IMR-90 (cell line): ENCODE measurements around the gene GJB3. TPM values are rescaled to one million over a fixed set of nuclear protein-coding genes. Genes with fewer than 3 reads are reported as not detected.

Source experiments
- ATAC-seq: fragments of 200-7000 bp; cut with Tn5 transposase; 2 replicates; pipeline ENCODE4 v1.9.1; 2020; ENCODE audit warnings: low read depth, mild to moderate bottlenecking, moderate library complexity
- BruUV-seq: library from RNA; stranded (reverse); fragments of 400-500 nt; replicated peaks from 2 replicates; lab custom pipeline; 2021; lab: Mats Ljungman, UMichigan
- CTCF ChIA-PET: fragments of 300-600 bp; formaldehyde crosslinking; extraction: SDS; loops from one replicate; lab custom pipeline; 2021; ENCODE audit warnings: antibody characterized with exemption; lab: Yijun Ruan, JAX
- POLR2A ChIA-PET: fragments of 300-600 bp; sonication (Branson Sonifier 250); formaldehyde crosslinking; loops from one replicate; lab custom pipeline; 2022; ENCODE audit warnings: antibody characterized with exemption; ENCODE audit not compliant: unreplicated experiment; lab: Charles Lee
- DNase-seq: peaks from one replicate; pipeline ENCODE4 v3.0.0; 2013
- H2AFZ ChIP-seq: replicated peaks from 2 replicates; pipeline ENCODE3; 2013; ENCODE audit warnings: low read length, mild to moderate bottlenecking; ENCODE audit not compliant: poor library complexity
- H2AK5ac ChIP-seq: 2 replicates; pipeline ENCODE4 v1.6.1; 2013; ENCODE audit warnings: low read depth, low read length, inconsistent platforms
- H2AK9ac ChIP-seq: replicated peaks from 2 replicates; pipeline ENCODE3; 2013; ENCODE audit warnings: mild to moderate bottlenecking, low read depth, low read length, moderate library complexity; ENCODE audit not compliant: poor library complexity
- H2BK120ac ChIP-seq: 2 replicates; pipeline ENCODE4 v1.6.1; 2013; ENCODE audit warnings: low read depth, low read length, inconsistent platforms
- H2BK15ac ChIP-seq: 3 replicates; pipeline ENCODE4 v1.6.1; 2013; ENCODE audit warnings: low read depth, low read length, inconsistent platforms
- H2BK20ac ChIP-seq: 2 replicates; pipeline ENCODE4 v1.6.1; 2013; ENCODE audit warnings: low read depth, mild to moderate bottlenecking, inconsistent platforms, low read length, moderate library complexity
- H2BK5ac ChIP-seq: 2 replicates; pipeline ENCODE4 v1.6.1; 2013; ENCODE audit warnings: mild to moderate bottlenecking, low read depth, low read length, inconsistent platforms; ENCODE audit not compliant: poor library complexity, severe bottlenecking
- H3K14ac ChIP-seq: replicated peaks from 2 replicates; pipeline ENCODE4 v1.6.1; 2013; ENCODE audit warnings: low read depth, low read length, inconsistent platforms
- H3K18ac ChIP-seq: 2 replicates; pipeline ENCODE4 v1.6.1; 2013; ENCODE audit warnings: low read depth, low read length, control low read depth
- H3K23ac ChIP-seq: 2 replicates; pipeline ENCODE4 v1.6.1; 2013; ENCODE audit warnings: low read depth, low read length, inconsistent platforms
- H3K27ac ChIP-seq: 2 replicates; pipeline ENCODE4 v1.5.1; 2013; ENCODE audit warnings: mild to moderate bottlenecking, control low read depth, low read length; ENCODE audit not compliant: insufficient read depth
- H3K27me3 ChIP-seq: 2 replicates; pipeline ENCODE4 v1.6.1; 2013; ENCODE audit warnings: low read length; ENCODE audit not compliant: control insufficient read depth, insufficient read depth
- H3K36me3 ChIP-seq: 2 replicates; pipeline ENCODE4 v1.6.1; 2013; ENCODE audit warnings: low read length, mixed read lengths; ENCODE audit not compliant: control insufficient read depth, insufficient read depth
- H3K4ac ChIP-seq: 2 replicates; pipeline ENCODE4 v1.6.1; 2013; ENCODE audit warnings: low read depth, low read length, inconsistent platforms
- H3K4me1 ChIP-seq: 2 replicates; pipeline ENCODE4 v1.6.1; 2013; ENCODE audit warnings: low read length, mixed read lengths; ENCODE audit not compliant: control insufficient read depth, insufficient read depth
- H3K4me2 ChIP-seq: 2 replicates; pipeline ENCODE4 v1.6.1; 2013; ENCODE audit warnings: low read depth, mild to moderate bottlenecking, control low read depth, low read length, moderate library complexity
- H3K4me3 ChIP-seq: 2 replicates; pipeline ENCODE4 v1.5.1; 2013; ENCODE audit warnings: low read depth, mild to moderate bottlenecking, control low read depth, low read length, moderate library complexity; ENCODE audit not compliant: insufficient read depth
- H3K56ac ChIP-seq: 2 replicates; pipeline ENCODE4 v1.6.1; 2013; ENCODE audit warnings: low read length, inconsistent platforms; ENCODE audit not compliant: insufficient read depth; ENCODE audit errors: extremely low read depth
- H3K79me1 ChIP-seq, 2 experiments: 2 replicates each; pipeline ENCODE4 v1.6.1; 2013; ENCODE audit warnings: low read length in 2 of 2, inconsistent platforms in 1 of 2, low read depth in 1 of 2
- H3K9ac ChIP-seq: 2 replicates; pipeline ENCODE4 v1.6.1; 2013; ENCODE audit warnings: low read depth, low read length, control low read depth
- H3K9me1 ChIP-seq: 2 replicates; pipeline ENCODE4 v1.6.1; 2013; ENCODE audit warnings: low read length, inconsistent platforms; ENCODE audit not compliant: insufficient read depth
- H3K9me3 ChIP-seq: 2 replicates; pipeline ENCODE4 v1.6.1; 2013; ENCODE audit warnings: low read length; ENCODE audit not compliant: control insufficient read depth, insufficient read depth
- H4K20me1 ChIP-seq: 2 replicates; pipeline ENCODE4 v1.6.1; 2013; ENCODE audit warnings: low read length, inconsistent platforms; ENCODE audit not compliant: insufficient read depth
- H4K5ac ChIP-seq: 2 replicates; pipeline ENCODE4 v1.6.1; 2013; ENCODE audit warnings: mild to moderate bottlenecking, low read depth, low read length, control low read depth
- H4K8ac ChIP-seq, 2 experiments: 2 replicates each; pipeline ENCODE4 v1.6.1; 2013; ENCODE audit warnings: low read depth in 2 of 2, low read length in 2 of 2, control low read depth in 1 of 2, inconsistent platforms in 1 of 2
- H4K91ac ChIP-seq: 2 replicates; pipeline ENCODE4 v1.6.1; 2013; ENCODE audit warnings: low read depth, low read length, inconsistent platforms; ENCODE audit not compliant: insufficient read depth
- BHLHE40 ChIP-seq: fragments of 150-350 bp; IDR thresholded peaks from 2 replicates; pipeline ENCODE4 v1.6.1; 2016; ENCODE audit warnings: mild to moderate bottlenecking, low read depth, low read length
- CHD1 ChIP-seq: IDR thresholded peaks from 2 replicates; pipeline ENCODE4 v1.6.1; 2012; ENCODE audit warnings: low read depth, low read length, improper control_type of control experiment
- ELK1 ChIP-seq: fragments of 150-350 bp; IDR thresholded peaks from 2 replicates; pipeline ENCODE4 v1.6.1; 2016; ENCODE audit warnings: low read depth, mild to moderate bottlenecking, low read length, moderate library complexity, borderline replicate concordance
- FOS ChIP-seq: fragments of 150-350 bp; IDR thresholded peaks from 2 replicates; pipeline ENCODE4 v1.6.1; 2016; ENCODE audit warnings: low read depth, low read length
- MAFK ChIP-seq: IDR thresholded peaks from 2 replicates; pipeline ENCODE4 v1.6.1; 2012; ENCODE audit warnings: low read depth, low read length, improper control_type of control experiment
- MAZ ChIP-seq: IDR thresholded peaks from 2 replicates; pipeline ENCODE4 v1.6.1; 2012; ENCODE audit warnings: low read depth, mild to moderate bottlenecking, low read length, improper control_type of control experiment, moderate library complexity, borderline replicate concordance
- MXI1 ChIP-seq: IDR thresholded peaks from 2 replicates; pipeline ENCODE4 v1.6.1; 2012; ENCODE audit warnings: low read depth, mild to moderate bottlenecking, low read length, moderate library complexity, borderline replicate concordance
- NFE2L2 ChIP-seq: fragments of 150-350 bp; IDR thresholded peaks from 2 replicates; pipeline ENCODE4 v1.6.1; 2016; ENCODE audit warnings: low read depth, mild to moderate bottlenecking, low read length
- RAD21 ChIP-seq: IDR thresholded peaks from 2 replicates; pipeline ENCODE4 v1.6.1; 2012; ENCODE audit warnings: low read length, improper control_type of control experiment
- SMC3 ChIP-seq: fragments of 150-350 bp; IDR thresholded peaks from 2 replicates; pipeline ENCODE4 v1.6.1; 2016; ENCODE audit warnings: low read depth, mild to moderate bottlenecking, antibody characterized with exemption, low read length, moderate library complexity
- USF2 ChIP-seq: fragments of 150-350 bp; IDR thresholded peaks from 2 replicates; pipeline ENCODE4 v1.6.1; 2017; ENCODE audit warnings: mild to moderate bottlenecking, antibody characterized with exemption, low read length, low read depth
- WGBS, 2 experiments: methylation state at CpG; one replicate each; pipeline versions ENCODE4 v1.1.5 to v1.1.7; 2013; ENCODE audit warnings: missing lambda C conversion rate in 2 of 2; ENCODE audit not compliant: insufficient read length in 1 of 2; ENCODE audit errors: extremely low coverage in 2 of 2; 5-methylcytosine and 5-hydroxymethylcytosine counted together
- dilution Hi-C: fragments of 300-500 bp; cut with HindIII; formaldehyde crosslinking; loops from one replicate; pipeline ENCODE4 v1.14.3; 2018; ENCODE audit warnings: low sequenced_read_pairs; ENCODE audit not compliant: unreplicated experiment
- in situ Hi-C: fragments of 300-500 bp; cut with MboI; formaldehyde crosslinking; loops from 3 replicates; pipeline ENCODE4 v1.14.3; 2019; ENCODE audit warnings: low sequenced_read_pairs, inconsistent platforms, mixed read lengths
- intact Hi-C: fragments of 100-400 bp; cut with micrococcal nuclease; formaldehyde crosslinking; loops from 2 replicates; pipeline ENCODE4 v1.10.0; 2022
- polyA plus RNA-seq, 3 experiments: library from polyadenylated mRNA; depleted of rRNA; stranded (reverse); fragments of >200 nt; gene quantifications; 2 replicates each; pipeline ENCODE4 v1.2.3, GENCODE V29; 2012; ENCODE audit warnings: low replicate concordance in 1 of 3
- total RNA-seq: library from RNA; depleted of rRNA; stranded (reverse); fragments of >200 nt; gene quantifications from 2 replicates; pipeline ENCODE4 v1.2.3, GENCODE V29; 2012

The GJB3 gene
- total and polyA plus RNA-seq, 2 of the 4 experiments (the other 2 are of a cell fraction), result not detected

- ChIA-PET POLR2A (no interaction called here), CTCF (no interaction called here)
- H3K27ac ChIP-seq, result no peak overlapping the region
- WGBS, 2 experiments, result 17% methylated on average over 1 of the region's 13 CpGs; no CpG with 5 or more reads in 1 of the 2 experiments
- intact Hi-C loops (no loop called here), in situ Hi-C loops (no loop called here), dilution Hi-C loops (no loop called here)
- no peaks in the 10 kb centered on the region for H4K20me1 ChIP-seq
- H3K79me1 ChIP-seq, result no peaks in the 10 kb centered on the region
- H2BK15ac ChIP-seq, result no peak overlapping the region
- no peaks in the 10 kb centered on the region for H3K4me1 ChIP-seq
- no peak overlapping the region for H3K23ac ChIP-seq
- no peak for TF ChIP-seq SMC3
- TF ChIP-seq MAFK, result no peak
- no peak for TF ChIP-seq CHD1
- TF ChIP-seq USF2, result no peak
- no peak for TF ChIP-seq FOS
- no peak for TF ChIP-seq RAD21
- no peak for TF ChIP-seq NFE2L2
- no peak for TF ChIP-seq MAZ
- TF ChIP-seq MXI1, result no peak
- TF ChIP-seq BHLHE40, result no peak
- TF ChIP-seq ELK1, result no peak
- no peaks in the 10 kb centered on the region for H3K9me1 ChIP-seq
- H3K4ac ChIP-seq, result no peak overlapping the region
- no peak overlapping the region for H2BK20ac ChIP-seq
- no peaks in the 10 kb centered on the region for H3K36me3 ChIP-seq
- no peak overlapping the region for H3K56ac ChIP-seq
- BruUV-seq, result no TSS peak
- H4K91ac ChIP-seq, result no peak overlapping the region
- no peak overlapping the region for H2AK5ac ChIP-seq
- H4K5ac ChIP-seq, result no peak overlapping the region
- H3K9me3 ChIP-seq, result no peaks in the 10 kb centered on the region
- H2AK9ac ChIP-seq, result no peak overlapping the region
- no peak overlapping the region for H4K8ac ChIP-seq
- H3K9ac ChIP-seq, result no peak overlapping the region
- H2BK5ac ChIP-seq, result no peak overlapping the region
- H3K18ac ChIP-seq, result no peak overlapping the region
- no peak for ATAC-seq
- H3K4me2 ChIP-seq, result no peak overlapping the region
- H2BK120ac ChIP-seq, result no peak overlapping the region
- H3K4me3 ChIP-seq, result no peak overlapping the region
- H2AFZ ChIP-seq, result no peak overlapping the region
- no peak overlapping the region for H3K14ac ChIP-seq
- DNase-seq, result no peak
- no peaks in the 10 kb centered on the region; the same call in none of the 2 replicates for H3K27me3 ChIP-seq
Measured at GRCh38 chr1:34761776-34762307, 19.2 kb upstream of the GJB3 start.
